GM12891 (cell line): ENCODE measurements around the gene DNAJB8.

Experiments used
- PAX5 ChIP-seq: IDR thresholded peaks from 2 replicates; pipeline ENCODE4 v1.6.1; 2011; ENCODE audit warnings: low read length, moderate library complexity, mild to moderate bottlenecking; ENCODE audit not compliant: insufficient read depth, severe bottlenecking
- POLR2A ChIP-seq: IDR thresholded peaks from 2 replicates; pipeline ENCODE4 v1.6.1; 2011; ENCODE audit warnings: low read depth, low read length, control low read depth
- POLR2AphosphoS5 ChIP-seq: IDR thresholded peaks from 2 replicates; pipeline ENCODE4 v1.6.1; 2011; ENCODE audit warnings: low read depth, low read length, control low read depth
- POU2F2 ChIP-seq: IDR thresholded peaks from 2 replicates; pipeline ENCODE4 v1.6.1; 2011; ENCODE audit warnings: low read depth, mild to moderate bottlenecking, control low read depth, low read length, moderate library complexity
- SPI1 ChIP-seq: IDR thresholded peaks from 2 replicates; pipeline ENCODE4 v1.6.1; 2011; ENCODE audit warnings: low read depth, low read length, control low read depth
- TAF1 ChIP-seq: IDR thresholded peaks from 2 replicates; pipeline ENCODE4 v1.6.1; 2011; ENCODE audit warnings: low read depth, low read length, control low read depth

DNA sequence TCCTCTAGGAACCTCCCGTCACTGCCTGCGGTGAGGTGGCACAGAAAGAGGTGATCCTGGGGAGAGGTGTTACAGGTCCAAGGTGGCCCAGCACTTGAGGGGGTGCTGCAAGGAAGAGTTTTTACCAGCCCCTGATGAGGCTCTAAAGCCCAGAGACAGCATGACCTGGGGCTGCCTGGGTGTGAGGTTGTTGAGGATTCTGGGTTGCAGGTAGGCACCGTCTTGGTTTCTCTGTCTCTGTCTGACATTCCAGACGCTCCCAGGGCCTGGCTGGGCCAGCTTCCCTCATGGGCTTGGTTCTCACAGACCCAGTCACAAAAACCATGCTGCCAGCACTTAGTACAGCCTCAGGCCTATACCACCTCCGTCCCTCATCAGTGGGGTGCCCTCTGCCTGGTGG is 31.1 kb downstream of the DNAJB8 start:
- TF ChIP-seq POLR2AphosphoS5 = no peak
- no peak for TF ChIP-seq POLR2A
- TF ChIP-seq TAF1 = no peak
- no peak for TF ChIP-seq SPI1
- no peak for TF ChIP-seq POU2F2
- no peak for TF ChIP-seq PAX5
